ENCODE data around the gene ADGRA1. TPM values are rescaled to one million over a fixed set of nuclear protein-coding genes. Genes with fewer than 3 reads are reported as not detected.

ADGRA1 gene
- total and polyA plus RNA-seq, 2 of the 8 experiments (the other 6 are each of a cell fraction or from before 2014, with no cell fraction given): 0.17 to 0.21 TPM

DNA sequence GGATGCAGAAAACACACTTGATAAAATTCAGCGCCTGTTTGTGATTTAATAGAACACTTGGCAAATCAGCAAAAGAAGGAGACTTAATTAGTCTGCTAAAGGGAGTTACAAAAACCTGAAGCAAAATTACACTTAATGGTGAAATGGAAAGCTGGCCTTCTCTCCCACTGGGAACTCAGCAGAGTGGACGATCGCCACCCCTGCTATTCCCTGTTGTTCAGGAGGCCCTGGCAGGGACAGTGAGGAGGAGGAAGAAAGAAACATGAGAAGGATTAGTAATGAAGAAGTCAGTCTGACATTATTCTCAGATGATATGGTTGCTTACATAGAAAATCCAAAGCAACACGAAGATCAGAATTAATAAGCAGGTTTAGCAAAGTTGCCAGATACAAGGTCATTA lies 66.7 kb downstream of the ADGRA1 start:
- FAIRE-seq (no peak), DNase-seq (ENCODE audit: low read depth in 1 of 2, low spot score in 2 of 2) (no peak)
- Histone ChIP-seq H2BK20ac (ENCODE audit: low read length) (0 out of 2 replicates have a peak overlapping the region, but pooled peaks have one; percentile 78), H3K18ac (ENCODE audit: extremely low read depth, low read length) (no peak overlapping the region), H3K4me3 (ENCODE audit: extremely low read depth in 1 of 4, insufficient read depth in 2 of 4, low read depth in 3 of 4, low read length in 4 of 4) (no peak overlapping the region), H4K91ac (replicated peaks; ENCODE audit: insufficient read length, low read length) (no peak overlapping the region), H4K8ac (ENCODE audit: extremely low read depth, insufficient read depth, low read length) (no peak overlapping the region), H4K5ac (ENCODE audit: insufficient read length, low read depth, low read length) (no peak overlapping the region), H2AFZ (ENCODE audit: low read length) (no peak overlapping the region), H3K9me3 (ENCODE audit: insufficient read depth in 2 of 2, low read depth in 1 of 2, low read length in 1 of 2) (no peaks in the 10 kb centered on the region), H2BK12ac (ENCODE audit: low read depth, low read length) (no peak overlapping the region), H3K79me2 (ENCODE audit: control insufficient read depth in 1 of 2, insufficient read depth in 2 of 2, low read length in 2 of 2) (no peaks in the 10 kb centered on the region), H2BK5ac (ENCODE audit: low read depth, low read length) (no peak overlapping the region), H3K23me2 (ENCODE audit: low read depth, low read length) (peaks cover 4% of the 10 kb centered on the region; the same call in 1 of the 2 replicates), H3K4me2 (ENCODE audit: insufficient read depth in 1 of 2, low read depth in 2 of 2, low read length in 2 of 2) (no peak overlapping the region), H3K4ac (replicated peaks; ENCODE audit: insufficient read length, low read depth, low read length) (no peak overlapping the region), H3K27me3 (replicated peaks in 1 of 4; ENCODE audit: control insufficient read depth in 3 of 4, extremely low read depth in 1 of 4, insufficient read depth in 3 of 4, low read length in 3 of 4) (0 out of 7 replicates have a peak, but pooled peaks cover 0 to 2% (median 0%) of the 10 kb centered on the region in 4 experiments), H3K27ac (ENCODE audit: low read depth, low read length) (no peak overlapping the region), H3K36me3 (ENCODE audit: control insufficient read depth in 2 of 4, insufficient read depth in 4 of 4, low read length in 3 of 4) (no peaks in the 10 kb centered on the region; a peak in 2 of 8 replicates), H2BK15ac (ENCODE audit: low read length) (no peak overlapping the region), H3K23ac (ENCODE audit: insufficient read length) (no peak overlapping the region), H3K9ac (replicated peaks in 1 of 4; ENCODE audit: extremely low read depth in 1 of 4, low read depth in 3 of 4, low read length in 3 of 4) (no peak overlapping the region), H3K4me1 (replicated peaks in 1 of 4; ENCODE audit: control insufficient read depth in 3 of 4, insufficient read depth in 4 of 4, low read length in 3 of 4) (peaks cover 8 to 29% (median 10%) of the 10 kb centered on the region in 4 experiments), H4K20me1 (replicated peaks in 1 of 2; ENCODE audit: control insufficient read depth in 1 of 2, insufficient read depth in 2 of 2, low read length in 2 of 2) (no peaks in the 10 kb centered on the region), H3K56ac (replicated peaks; ENCODE audit: insufficient read length, low read depth, low read length) (no peak overlapping the region), H3K79me1 (ENCODE audit: low read depth, low read length) (no peaks in the 10 kb centered on the region), H3K14ac (ENCODE audit: insufficient read length) (no peak overlapping the region), H2AK5ac (ENCODE audit: low read depth, low read length) (no peak overlapping the region), H2BK120ac (replicated peaks; ENCODE audit: low read depth, low read length) (no peak overlapping the region)
- POLR2A ChIA-PET (ENCODE audit: partially characterized antibody): interaction anchor here (1.0 kb wide), 1 partner anchor 11 kb away, joined by 3 read pairs; no protein-coding TSS in a partner anchor
- 84% methylated on average over 4 of the region's 4 CpGs; no CpG with 5 or more reads in 1 of the 2 experiments for WGBS, 2 experiments (ENCODE audit: extremely low coverage in 1 of 2, insufficient coverage in 1 of 2, insufficient read length in 1 of 2, insufficient replicate concordance in 2 of 2, low coverage in 1 of 2, low lambda C conversion rate in 2 of 2, missing lambda C conversion rate in 1 of 2)
- no peak for TF ChIP-seq POLR2A (IDR thresholded peaks at IDR 0.05; ENCODE audit: control extremely low read depth in 1 of 2, low read depth in 2 of 2, low read length in 2 of 2)
- no peak for TF ChIP-seq RAD21 (IDR thresholded peaks at IDR 0.05 in 1 of 2, conservative IDR thresholded peaks at IDR 0.05 in 1 of 2; ENCODE audit: low read depth in 2 of 2, low read length in 2 of 2)
- TF ChIP-seq, protein P1, sequence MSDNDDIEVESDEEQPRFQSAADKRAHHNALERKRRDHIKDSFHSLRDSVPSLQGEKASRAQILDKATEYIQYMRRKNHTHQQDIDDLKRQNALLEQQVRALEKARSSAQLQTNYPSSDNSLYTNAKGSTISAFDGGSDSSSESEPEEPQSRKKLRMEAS (IDR thresholded peaks at IDR 0.05): no peak
- CTCF ChIA-PET (ENCODE audit: partially characterized antibody): interaction anchor here (3.7 kb wide), 1 partner anchor 11 kb away, joined by 13 read pairs; no protein-coding TSS in a partner anchor
